Astrocyte (in vitro differentiated cells and primary cell): ENCODE data around the gene BRINP1. TPM values are rescaled to one million over a fixed set of nuclear protein-coding genes. Genes with fewer than 3 reads are reported as not detected.

Experiments used
- DNase-seq: peaks from one replicate; pipeline ENCODE4 v3.0.0-alpha.2; 2010; ENCODE audit warnings: low read depth
- FAIRE-seq: peaks from 2 replicates; lab custom pipeline; 2011; peaks lifted over from hg19 to GRCh38; lab: Jason Lieb, UNC
- H2AFZ ChIP-seq: 2 replicates; pipeline ENCODE4 v1.6.0; 2012; ENCODE audit warnings: low read depth, low read length, inconsistent platforms
- H3K27ac ChIP-seq: 2 replicates; pipeline ENCODE4 v1.5.1; 2011; ENCODE audit warnings: low read depth, low read length, inconsistent platforms
- H3K27me3 ChIP-seq: 2 replicates; pipeline ENCODE4 v1.6.0; 2011; ENCODE audit warnings: low read length, inconsistent platforms; ENCODE audit not compliant: insufficient read depth
- H3K36me3 ChIP-seq: 2 replicates; pipeline ENCODE4 v1.5.1; 2011; ENCODE audit warnings: low read length, inconsistent platforms; ENCODE audit not compliant: insufficient read depth
- H3K4me1 ChIP-seq: 2 replicates; pipeline ENCODE4 v1.5.1; 2011; ENCODE audit warnings: low read length, inconsistent platforms; ENCODE audit not compliant: insufficient read depth
- H3K4me2 ChIP-seq: 2 replicates; pipeline ENCODE4 v1.6.0; 2012; ENCODE audit warnings: low read length, inconsistent platforms
- H3K4me3 ChIP-seq: 2 replicates; pipeline ENCODE4 v1.5.1; 2011; ENCODE audit warnings: low read depth, mild to moderate bottlenecking, low read length, inconsistent platforms; ENCODE audit not compliant: insufficient read depth
- H3K79me2 ChIP-seq: 2 replicates; pipeline ENCODE4 v1.6.0; 2012; ENCODE audit warnings: mild to moderate bottlenecking, low read length, inconsistent platforms; ENCODE audit not compliant: insufficient read depth
- H3K9ac ChIP-seq: 2 replicates; pipeline ENCODE4 v1.6.0; 2012; ENCODE audit warnings: mild to moderate bottlenecking, low read length, inconsistent platforms
- H3K9me3 ChIP-seq: 2 replicates; pipeline ENCODE4 v1.5.1; 2012; ENCODE audit warnings: low read depth, mild to moderate bottlenecking, low read length, inconsistent platforms; ENCODE audit not compliant: insufficient read depth
- H4K20me1 ChIP-seq: 2 replicates; pipeline ENCODE4 v1.6.0; 2012; ENCODE audit warnings: low read length, inconsistent platforms; ENCODE audit not compliant: insufficient read depth
- H3K27ac Mint-ChIP-seq: one replicate; pipeline ENCODE4 v1.8.0; 2021; ENCODE audit warnings: mild to moderate bottlenecking, mixed read lengths; ENCODE audit not compliant: unreplicated experiment
- H3K27me3 Mint-ChIP-seq: one replicate; pipeline ENCODE4 v1.8.0; 2021; ENCODE audit warnings: low read depth, mixed read lengths; ENCODE audit not compliant: unreplicated experiment
- H3K36me3 Mint-ChIP-seq: one replicate; pipeline ENCODE4 v1.8.0; 2021; ENCODE audit warnings: low read depth, mixed read lengths; ENCODE audit not compliant: unreplicated experiment
- H3K4me1 Mint-ChIP-seq: one replicate; pipeline ENCODE4 v1.8.0; 2021; ENCODE audit warnings: low read depth, mixed read lengths; ENCODE audit not compliant: unreplicated experiment
- H3K4me3 Mint-ChIP-seq: one replicate; pipeline ENCODE4 v1.8.0; 2021; ENCODE audit warnings: mild to moderate bottlenecking, moderate library complexity, mixed read lengths; ENCODE audit not compliant: unreplicated experiment
- H3K9me3 Mint-ChIP-seq: one replicate; pipeline ENCODE4 v1.8.0; 2021; ENCODE audit warnings: mild to moderate bottlenecking, mixed read lengths; ENCODE audit not compliant: unreplicated experiment
- EZH2 ChIP-seq: IDR thresholded peaks from 2 replicates; pipeline ENCODE4 v1.6.1; 2012; ENCODE audit warnings: mild to moderate bottlenecking, low read length, inconsistent platforms; ENCODE audit not compliant: insufficient read depth
- total RNA-seq: library from RNA; stranded (reverse); gene quantifications from 2 replicates; pipeline ENCODE4 v1.2.1, GENCODE V29; 2021
- TF ChIP-seq, protein P1 (sequence below): IDR thresholded peaks from 2 replicates; pipeline ENCODE4 v1.5.1; 2011; ENCODE audit warnings: low read depth, mild to moderate bottlenecking, inconsistent platforms, low read length, moderate library complexity; ENCODE audit not compliant: insufficient read depth

The BRINP1 gene
- total RNA-seq, 1 donor from 2014 or later, result 2.2 TPM

DNA sequence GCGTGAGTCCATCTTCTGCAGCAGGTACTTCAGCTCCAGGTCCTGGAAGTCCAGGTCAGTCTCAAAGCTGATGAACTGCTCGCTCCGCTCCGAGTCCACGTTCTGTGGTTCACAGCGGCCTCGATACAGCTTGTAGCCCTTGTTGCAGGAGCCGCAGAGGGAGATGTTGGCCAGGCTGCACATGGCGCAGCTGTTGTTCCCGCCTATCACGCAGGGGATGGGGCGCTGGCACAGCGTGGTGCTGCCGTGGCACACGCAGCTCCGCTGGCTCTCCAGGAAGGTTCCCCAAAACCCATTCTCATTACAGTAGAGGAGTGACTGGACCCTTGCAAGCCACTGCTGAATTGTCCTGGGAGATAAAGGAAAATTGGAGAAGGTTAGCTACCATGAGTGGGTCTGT, 201.4 kb downstream of the BRINP1 start:
- Histone ChIP-seq H3K36me3 (no peaks in the 10 kb centered on the region), H3K27ac (no peak overlapping the region), H3K79me2 (no peaks in the 10 kb centered on the region), H3K9ac (no peak overlapping the region), H4K20me1 (no peaks in the 10 kb centered on the region), H3K9me3 (peaks cover 10% of the 10 kb centered on the region), H3K27me3 (no peaks in the 10 kb centered on the region), H2AFZ (no peak overlapping the region), H3K4me3 (no peak overlapping the region), H3K4me1 (no peaks in the 10 kb centered on the region), H3K4me2 (no peak overlapping the region)
- DNase-seq, result no peak
- TF ChIP-seq, protein P1, sequence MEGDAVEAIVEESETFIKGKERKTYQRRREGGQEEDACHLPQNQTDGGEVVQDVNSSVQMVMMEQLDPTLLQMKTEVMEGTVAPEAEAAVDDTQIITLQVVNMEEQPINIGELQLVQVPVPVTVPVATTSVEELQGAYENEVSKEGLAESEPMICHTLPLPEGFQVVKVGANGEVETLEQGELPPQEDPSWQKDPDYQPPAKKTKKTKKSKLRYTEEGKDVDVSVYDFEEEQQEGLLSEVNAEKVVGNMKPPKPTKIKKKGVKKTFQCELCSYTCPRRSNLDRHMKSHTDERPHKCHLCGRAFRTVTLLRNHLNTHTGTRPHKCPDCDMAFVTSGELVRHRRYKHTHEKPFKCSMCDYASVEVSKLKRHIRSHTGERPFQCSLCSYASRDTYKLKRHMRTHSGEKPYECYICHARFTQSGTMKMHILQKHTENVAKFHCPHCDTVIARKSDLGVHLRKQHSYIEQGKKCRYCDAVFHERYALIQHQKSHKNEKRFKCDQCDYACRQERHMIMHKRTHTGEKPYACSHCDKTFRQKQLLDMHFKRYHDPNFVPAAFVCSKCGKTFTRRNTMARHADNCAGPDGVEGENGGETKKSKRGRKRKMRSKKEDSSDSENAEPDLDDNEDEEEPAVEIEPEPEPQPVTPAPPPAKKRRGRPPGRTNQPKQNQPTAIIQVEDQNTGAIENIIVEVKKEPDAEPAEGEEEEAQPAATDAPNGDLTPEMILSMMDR, result no peak
- TF ChIP-seq EZH2, result no peak
- Mint-ChIP-seq H3K4me1 (no peaks in the 10 kb centered on the region), H3K27me3 (no peaks in the 10 kb centered on the region), H3K36me3 (peaks cover 5% of the 10 kb centered on the region), H3K4me3 (no peak overlapping the region), H3K27ac (no peak overlapping the region), H3K9me3 (peaks cover 2% of the 10 kb centered on the region)
- FAIRE-seq, result no peak

DNA sequence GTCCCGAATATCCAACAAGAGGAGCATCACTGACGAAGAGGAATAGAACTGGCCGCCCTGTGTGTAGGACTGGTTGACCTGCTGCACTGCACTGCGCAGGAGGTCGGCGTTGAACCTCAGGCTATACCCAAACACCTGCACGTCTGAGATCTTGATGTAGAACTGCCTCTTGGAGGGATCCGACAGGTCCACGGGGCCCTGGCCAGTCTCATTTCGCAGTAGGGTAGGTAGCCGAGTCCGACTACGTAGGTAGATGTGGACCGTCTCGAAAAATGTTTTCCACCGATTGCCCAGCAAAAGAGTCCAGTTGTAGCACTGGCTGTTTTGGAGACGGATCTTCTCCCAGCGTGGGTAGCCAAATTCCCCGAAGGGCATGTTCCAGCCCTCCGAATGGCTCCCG, 202.0 kb downstream of the BRINP1 start:
- Mint-ChIP-seq H3K27ac (no peak overlapping the region), H3K27me3 (no peaks in the 10 kb centered on the region), H3K9me3 (peaks cover 2% of the 10 kb centered on the region), H3K4me3 (no peak overlapping the region), H3K4me1 (no peaks in the 10 kb centered on the region), H3K36me3 (peaks cover 5% of the 10 kb centered on the region)
- no peak for FAIRE-seq
- Histone ChIP-seq H3K9ac (no peak overlapping the region), H4K20me1 (no peaks in the 10 kb centered on the region), H3K27me3 (no peaks in the 10 kb centered on the region), H2AFZ (no peak overlapping the region), H3K4me1 (no peaks in the 10 kb centered on the region), H3K9me3 (peaks cover 10% of the 10 kb centered on the region), H3K4me3 (no peak overlapping the region), H3K27ac (no peak overlapping the region), H3K79me2 (no peaks in the 10 kb centered on the region), H3K36me3 (no peaks in the 10 kb centered on the region), H3K4me2 (no peak overlapping the region)
- no peak for DNase-seq
- TF ChIP-seq, protein P1, result no peak
- no peak for TF ChIP-seq EZH2

DNA sequence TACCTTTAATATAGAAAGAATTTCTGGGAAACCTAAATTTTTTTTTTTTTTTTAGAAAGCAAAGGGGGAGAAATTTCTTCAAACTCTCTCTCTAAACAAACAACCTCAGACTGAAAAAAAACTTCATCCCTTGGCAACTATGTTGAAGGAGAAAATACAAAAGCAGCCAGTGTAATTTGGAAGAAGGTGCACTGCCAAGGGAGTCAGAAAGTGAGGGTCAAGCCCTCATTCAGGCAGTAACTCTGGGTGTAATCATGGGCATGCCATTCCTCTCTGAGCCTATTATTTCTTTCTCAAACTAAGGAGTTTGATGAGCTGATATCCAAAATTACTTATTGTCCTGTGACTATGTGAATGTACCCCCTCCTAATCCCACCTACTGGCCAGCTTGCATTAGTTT, 203.1 kb downstream of the BRINP1 start:
- peaks cover 2% of the 10 kb centered on the region for H3K9me3 Mint-ChIP-seq
- no peaks in the 10 kb centered on the region for H3K4me1 Mint-ChIP-seq
- DNase-seq (no peak), FAIRE-seq (no peak)
- H3K9ac ChIP-seq, result no peak overlapping the region
- H3K27me3 Mint-ChIP-seq, result no peaks in the 10 kb centered on the region
- no peak overlapping the region for H3K4me3 ChIP-seq
- no peaks in the 10 kb centered on the region for H3K36me3 ChIP-seq
- H3K36me3 Mint-ChIP-seq, result peaks cover 5% of the 10 kb centered on the region
- H4K20me1 ChIP-seq, result no peaks in the 10 kb centered on the region
- H3K4me2 ChIP-seq, result no peak overlapping the region
- H3K27me3 ChIP-seq, result no peaks in the 10 kb centered on the region
- H3K27ac ChIP-seq, result no peak overlapping the region
- no peak overlapping the region for H2AFZ ChIP-seq
- no peak overlapping the region for H3K4me3 Mint-ChIP-seq
- TF ChIP-seq EZH2, result no peak
- TF ChIP-seq, protein P1, result no peak
- peaks cover 10% of the 10 kb centered on the region for H3K9me3 ChIP-seq
- H3K4me1 ChIP-seq, result no peaks in the 10 kb centered on the region
- no peak overlapping the region for H3K27ac Mint-ChIP-seq
- H3K79me2 ChIP-seq, result no peaks in the 10 kb centered on the region
